ENCODE data around the gene CCDC180.
"Not testable (repeated sequence)": the region's sequence is repeated elsewhere in the genome, so short reads cannot be mapped to it uniquely, and the experiment has no call there.

The CCDC180 gene

DNA sequence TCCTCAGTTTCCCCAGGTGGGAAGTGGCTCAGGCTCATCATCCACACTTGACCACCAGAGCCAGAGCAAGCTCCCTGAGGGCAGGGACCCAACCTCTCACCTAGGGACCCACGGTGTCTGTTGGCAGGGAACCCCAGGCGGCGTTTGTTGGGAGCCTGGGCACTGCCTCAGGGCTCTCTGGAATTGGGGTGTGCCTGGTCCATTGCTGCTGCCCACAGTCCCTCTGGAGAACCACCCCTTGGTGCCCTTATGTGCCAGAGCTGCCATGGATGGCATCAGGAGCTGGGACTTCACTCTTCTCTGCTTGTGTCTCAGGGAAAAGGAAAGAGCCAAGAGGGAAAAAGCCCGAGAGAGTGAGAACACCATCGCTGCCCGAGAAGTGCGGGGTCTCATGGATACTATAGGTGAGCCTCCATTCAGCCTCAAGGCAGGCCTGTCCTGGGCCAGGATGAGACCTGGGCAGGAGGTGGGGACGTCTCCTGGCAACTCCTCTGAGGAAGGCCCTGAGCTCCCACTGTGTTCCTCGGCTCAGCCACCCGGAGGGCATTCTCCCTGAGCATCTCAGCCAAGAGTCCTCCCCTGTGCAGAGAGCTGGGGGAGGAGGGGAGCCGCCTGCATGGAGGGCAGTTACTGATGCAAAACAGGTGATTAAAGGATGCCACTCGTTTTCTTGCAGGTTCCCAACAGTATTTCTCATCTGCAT lies 4.5 kb downstream of the CCDC180 start:
- DNase-seq = no peak

DNA sequence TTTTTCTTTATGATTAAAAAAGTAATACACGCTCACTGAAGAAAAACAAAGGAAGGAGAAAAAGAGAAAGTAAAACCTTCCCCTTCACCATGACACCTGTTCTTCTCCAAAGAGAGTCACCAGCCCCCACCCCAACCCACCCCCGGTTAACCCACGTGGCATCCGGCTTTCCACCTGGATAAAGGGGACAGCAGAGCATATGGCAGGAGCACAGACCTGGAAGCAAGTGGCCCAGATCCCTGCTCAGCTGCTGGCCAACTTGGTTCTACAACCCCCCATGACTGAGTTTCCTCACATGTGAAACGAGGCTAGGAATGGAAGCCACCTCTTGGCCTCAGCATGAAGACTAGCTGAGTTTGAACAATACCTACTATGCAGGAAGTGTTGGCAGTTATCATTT lies 5.1 kb downstream of the CCDC180 start:
- no peak for DNase-seq

DNA sequence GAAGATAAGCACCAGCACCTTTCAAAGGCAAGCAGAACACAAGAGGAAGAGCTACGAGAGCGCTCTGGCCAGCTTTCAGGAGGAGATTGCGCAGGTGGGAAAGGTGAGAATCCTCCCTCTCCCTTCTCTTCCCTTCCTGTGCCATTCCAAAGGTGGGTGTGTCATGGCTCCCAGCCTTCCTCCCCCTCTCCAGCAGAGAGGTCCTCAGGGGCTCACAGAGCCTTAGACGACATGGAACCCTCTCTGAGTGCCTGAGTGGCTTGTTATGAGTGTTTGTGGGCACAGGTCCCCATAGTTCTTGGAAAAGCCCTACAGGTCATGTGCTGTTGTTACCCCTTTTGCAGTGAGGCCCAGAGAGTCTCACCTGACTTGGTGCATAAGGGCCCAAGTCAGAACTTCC lies 5.8 kb downstream of the CCDC180 start:
- DNase-seq = no peak

DNA sequence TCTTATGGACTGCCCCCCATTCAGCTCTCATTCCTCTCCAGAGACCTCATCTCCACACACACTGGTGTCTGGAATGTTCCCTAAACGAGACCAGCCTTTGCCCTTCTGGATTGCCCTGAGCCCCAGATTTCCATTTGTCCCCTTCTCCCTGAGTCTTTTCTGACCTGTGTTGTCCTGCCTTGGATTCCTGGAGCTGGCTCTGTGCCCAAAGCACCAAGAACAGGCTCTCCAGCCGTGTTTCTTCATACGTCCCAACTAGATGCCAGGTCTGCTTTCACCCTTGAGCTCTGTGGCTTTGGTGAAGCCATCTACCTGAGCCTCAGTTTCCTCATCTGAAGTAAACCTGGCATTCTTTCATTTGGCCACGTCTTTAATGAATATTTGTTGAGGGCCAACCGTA lies 6.3 kb downstream of the CCDC180 start:
- no peak for DNase-seq

DNA sequence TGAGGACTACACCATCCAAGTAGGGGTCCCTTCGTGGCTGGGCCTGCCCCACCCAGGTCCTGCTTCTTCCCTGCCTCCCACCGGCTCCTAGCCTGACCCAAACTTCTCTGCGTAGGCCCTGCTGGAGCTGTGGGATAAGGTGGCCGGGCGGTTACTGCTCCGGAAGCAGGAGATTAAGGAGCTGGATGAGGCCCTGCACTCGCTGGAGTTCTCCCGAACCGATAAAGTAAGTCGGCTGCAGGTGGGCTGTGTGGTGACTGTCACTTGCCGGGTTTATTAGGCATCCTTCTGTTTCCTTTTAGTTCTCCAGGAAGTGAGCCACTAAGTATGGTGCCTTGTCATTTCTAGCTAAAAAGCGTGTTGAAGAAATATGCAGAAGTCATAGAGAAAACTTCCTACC lies 7.0 kb downstream of the CCDC180 start:
- DNase-seq = no peak

DNA sequence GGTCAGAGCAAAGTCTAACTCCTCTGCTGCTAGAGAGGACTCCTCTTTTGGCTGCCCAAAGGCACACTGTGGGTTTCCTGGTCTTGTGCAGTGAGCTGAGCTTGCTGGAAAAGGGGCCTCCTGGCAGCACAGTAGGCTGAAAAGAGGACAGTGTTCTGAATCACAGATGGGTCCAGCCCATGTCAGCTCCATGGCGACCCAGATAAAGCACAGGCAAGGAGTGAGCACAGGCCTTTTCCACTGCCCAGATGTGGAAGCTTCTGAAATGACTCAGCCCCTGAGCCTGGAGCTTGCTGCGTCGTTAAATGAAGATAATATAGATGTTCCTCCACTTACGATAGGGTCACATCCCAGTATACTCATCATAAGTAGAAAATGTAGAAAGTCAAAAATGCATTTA lies 8.1 kb downstream of the CCDC180 start:
- no peak for DNase-seq

DNA sequence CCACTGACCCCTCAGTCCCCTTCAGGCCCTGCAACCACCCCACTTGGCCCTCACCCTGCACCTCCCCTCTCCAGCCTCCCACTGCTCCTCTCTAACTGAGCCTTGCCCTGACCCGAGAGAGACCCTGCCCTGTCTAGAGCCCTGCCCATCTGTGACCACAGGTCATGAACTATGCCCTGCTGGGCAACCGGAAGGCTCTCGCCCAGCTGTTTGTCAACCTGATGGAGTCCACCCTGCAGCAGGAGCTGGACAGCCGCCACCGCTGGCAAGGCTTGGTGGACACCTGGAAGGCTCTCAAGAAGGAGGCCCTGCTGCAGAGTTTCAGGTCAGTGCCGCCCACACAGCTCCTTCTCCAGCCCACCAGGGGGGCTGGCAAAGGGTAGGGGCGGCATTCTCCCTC lies 9.4 kb downstream of the CCDC180 start:
- DNase-seq = no peak

DNA sequence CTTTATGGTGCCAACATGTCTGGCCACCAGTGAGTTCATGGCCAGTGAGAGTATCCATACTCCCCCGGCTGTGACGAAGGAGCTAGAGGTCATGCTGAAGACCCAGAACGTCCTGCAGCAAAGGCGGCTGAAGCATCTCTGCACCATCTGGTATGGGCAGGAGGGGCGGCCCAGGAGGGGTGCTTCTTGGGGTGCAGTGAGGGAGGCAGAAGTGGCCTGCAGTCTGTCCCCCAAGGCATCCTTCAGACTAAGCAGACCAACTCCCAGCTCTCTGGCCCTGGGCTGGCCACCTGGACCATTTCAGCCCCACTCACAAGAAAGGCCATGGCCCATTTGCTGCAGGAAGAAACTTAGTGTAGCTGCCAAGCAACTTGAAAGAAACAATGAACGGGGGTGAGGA lies 11.0 kb downstream of the CCDC180 start:
- no peak for DNase-seq

DNA sequence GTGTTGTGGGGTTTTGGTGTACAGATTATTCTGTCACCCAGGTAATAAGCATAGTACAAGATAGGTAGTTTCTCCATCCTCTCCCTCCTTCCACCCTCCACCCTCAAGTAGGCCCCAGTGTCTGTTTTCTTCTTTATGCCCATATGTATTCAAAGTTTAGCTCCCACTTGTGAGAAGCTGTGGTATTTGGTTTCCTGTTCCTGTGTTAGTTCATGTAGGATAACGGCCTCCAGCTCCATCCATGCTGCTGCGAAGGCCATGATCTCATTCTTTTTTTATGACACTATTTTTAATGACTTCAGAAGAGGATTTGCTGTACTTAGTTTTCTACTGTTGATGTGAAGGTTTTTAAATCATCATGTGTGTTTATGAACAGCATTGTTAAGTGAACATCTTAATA lies 11.9 kb downstream of the CCDC180 start:
- no peak for DNase-seq

DNA sequence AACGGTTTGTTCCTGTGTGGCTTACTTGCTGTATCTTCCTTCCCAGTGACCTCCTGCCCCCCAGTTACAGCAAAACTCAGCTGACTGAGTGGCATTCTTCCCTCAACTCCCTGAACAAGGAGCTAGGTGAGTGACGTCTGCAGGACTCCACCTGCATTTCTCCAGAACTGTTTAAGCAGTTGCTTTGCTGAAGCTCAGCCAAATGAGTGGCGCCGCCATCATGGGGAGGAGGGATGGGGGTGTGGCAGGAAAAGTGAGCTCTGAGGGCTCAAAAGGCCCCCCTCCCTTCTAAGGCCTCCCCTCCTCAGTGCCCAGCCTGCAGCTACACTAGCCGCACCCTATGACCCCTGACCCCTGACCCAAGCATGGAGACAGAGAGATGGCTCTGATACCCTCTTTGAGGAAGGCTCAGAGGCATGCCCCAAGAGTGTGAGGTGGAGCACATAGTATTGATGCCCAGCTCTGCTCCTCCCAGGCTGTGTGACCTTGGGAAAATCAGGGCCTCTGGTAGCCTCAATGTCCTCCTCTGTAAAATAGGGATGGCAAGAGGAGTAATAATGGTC lies 12.7 kb downstream of the CCDC180 start:
- DNase-seq = no peak

DNA sequence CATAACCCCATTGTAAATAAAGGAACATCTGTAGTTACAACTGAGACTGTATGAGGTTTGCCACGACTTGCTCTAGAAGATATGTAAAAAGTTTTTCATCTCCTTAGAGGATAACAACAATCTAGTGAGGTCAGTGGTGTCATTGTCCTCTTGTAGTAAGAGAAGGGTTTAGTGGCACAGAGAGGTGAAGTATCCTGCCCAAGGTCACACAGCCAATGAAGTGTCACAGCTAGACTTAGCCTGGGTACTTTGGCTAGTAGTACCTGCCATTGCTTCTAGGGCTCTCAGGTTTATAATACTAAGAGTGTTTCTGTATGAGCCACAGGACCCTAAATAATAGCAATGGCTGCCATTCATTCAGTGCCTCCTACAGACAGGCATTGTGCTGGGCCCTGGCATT lies 13.8 kb downstream of the CCDC180 start:
- DNase-seq = no peak

DNA sequence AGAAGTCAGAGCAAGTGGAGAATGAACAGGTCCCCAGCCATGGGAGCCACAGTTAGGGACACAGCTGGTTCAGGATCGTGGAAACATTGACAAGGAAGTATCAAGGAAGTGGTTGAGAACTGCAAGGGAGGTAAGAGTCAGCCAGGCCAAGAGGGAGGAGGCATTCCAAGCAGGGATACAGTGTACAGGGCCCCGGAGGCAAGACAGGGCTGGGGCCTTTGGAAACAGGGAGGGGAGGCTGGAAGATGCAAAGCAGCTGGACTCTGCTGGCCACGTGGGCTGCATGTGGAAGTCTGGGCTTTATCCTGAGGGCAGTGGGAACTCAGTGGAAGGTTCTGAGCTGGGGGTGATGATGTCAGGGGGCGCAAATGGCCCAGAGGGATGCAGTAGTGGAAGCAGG lies 14.2 kb downstream of the CCDC180 start:
- no peak for DNase-seq

DNA sequence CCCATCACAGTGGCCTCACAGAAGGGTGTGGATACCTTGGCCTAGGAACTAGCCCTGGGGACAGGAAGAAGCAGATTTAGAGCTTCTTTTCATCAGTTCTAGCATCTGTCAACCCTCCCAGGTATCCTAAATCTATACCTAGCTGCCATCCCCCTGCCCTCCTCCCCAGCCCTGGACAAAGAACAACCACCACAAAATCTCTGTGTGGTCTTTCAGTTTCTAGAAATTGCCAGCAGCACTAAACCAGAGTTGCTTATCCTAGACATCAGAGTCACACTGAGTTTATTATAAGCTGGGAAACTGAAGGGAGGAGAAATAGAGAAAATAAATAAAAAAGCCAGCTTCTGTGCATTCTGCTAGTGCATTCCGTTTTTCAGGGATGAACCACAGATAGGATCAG lies 14.6 kb downstream of the CCDC180 start:
- no peak for DNase-seq

DNA sequence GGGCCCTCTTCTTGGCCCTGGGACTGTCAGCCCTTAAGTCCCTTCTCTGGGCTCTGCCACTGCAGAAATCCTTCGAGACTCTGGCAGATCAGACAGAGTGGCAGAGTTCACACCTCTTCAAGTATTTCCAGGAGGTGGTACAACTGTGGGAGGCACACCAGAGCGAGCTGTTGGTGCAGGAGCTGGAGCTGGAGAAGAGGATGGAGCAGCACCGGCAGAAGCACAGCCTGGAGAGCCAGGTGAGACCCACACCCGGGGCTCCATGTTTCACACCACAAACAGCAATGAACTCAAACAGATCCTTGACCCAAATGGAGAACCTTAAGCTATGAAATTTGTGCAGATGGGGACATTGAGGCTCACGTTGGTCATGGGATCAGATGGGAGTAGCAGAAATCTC lies 17.5 kb downstream of the CCDC180 start:
- DNase-seq = no peak

DNA sequence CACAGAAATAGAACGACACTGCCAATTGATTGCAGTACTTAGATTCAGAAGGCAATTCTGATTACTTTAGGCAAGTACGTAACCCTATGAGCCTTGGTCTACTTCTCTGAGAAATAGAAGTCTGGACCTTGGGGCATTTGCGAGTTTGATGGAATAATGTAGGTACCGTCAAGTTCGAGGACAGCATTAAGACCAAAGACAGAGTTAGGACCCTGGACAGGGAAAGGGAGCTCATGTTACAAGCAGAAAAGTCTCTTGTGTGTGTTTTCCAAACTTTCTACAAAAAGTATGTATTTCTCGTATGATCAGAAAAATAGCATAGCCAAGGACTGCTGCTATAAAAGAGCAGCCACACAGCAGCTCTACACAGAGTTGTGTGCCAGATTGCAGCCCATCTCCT lies 20.1 kb downstream of the CCDC180 start:
- DNase-seq = no peak

DNA sequence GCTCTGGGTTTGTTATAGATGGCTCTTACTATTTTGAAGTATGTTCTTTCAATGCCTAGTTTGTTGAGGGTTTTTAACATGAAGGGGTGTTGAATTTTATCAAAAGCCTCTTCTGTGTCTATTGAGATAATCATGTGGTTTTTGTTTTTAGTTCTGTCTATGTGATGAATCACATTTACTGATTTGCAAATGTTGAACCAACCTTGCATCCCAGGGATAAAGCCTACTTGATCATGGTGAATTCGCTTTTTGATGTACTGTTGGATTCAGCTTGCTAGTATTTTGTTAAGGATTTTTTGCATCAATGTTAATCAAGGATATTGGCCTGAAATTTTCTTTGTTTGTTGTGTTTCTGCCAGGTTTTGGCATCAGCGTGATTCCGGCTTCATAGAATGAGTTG lies 25.5 kb downstream of the CCDC180 start:
- DNase-seq = no peak

DNA sequence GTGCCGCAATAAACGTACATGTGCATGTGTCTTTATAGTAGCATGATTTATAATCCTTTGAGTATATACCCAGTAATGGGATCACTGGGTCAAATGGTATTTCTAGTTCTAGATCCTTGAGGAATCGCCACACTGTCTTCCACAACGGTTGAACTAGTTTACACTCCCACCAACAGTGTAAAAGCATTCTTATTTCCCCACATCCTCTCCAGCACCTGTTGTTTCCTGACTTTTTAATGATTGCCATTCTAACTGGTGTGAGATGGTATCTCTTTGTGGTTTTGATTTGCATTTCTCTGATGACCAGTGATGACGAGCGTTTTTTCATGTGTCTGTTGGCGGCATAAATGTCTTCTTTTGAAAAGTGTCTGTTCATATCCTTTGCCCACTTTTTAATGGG lies 28.2 kb downstream of the CCDC180 start:
- DNase-seq = not testable (repeated sequence)

DNA sequence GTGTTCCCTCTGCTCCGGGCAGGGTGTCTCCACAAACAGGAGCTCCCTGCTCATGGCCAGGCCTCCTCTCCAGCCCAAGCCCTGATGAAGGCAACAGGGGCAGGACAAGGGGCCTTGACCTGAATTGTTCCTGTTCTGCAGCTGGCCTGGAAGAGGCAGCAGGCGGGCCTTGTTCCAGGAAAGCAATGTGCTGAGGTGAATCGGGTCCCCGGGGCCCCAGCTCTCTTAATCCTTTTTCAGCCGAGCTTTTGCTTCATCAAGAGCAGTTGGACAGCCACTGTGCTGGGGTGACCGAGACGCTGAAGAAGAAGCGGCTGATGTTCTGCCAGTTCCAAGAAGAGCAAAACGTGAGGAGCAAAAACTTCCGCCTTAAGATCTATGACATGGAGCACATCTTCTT lies 41.4 kb downstream of the CCDC180 start:
- no peak for DNase-seq

DNA sequence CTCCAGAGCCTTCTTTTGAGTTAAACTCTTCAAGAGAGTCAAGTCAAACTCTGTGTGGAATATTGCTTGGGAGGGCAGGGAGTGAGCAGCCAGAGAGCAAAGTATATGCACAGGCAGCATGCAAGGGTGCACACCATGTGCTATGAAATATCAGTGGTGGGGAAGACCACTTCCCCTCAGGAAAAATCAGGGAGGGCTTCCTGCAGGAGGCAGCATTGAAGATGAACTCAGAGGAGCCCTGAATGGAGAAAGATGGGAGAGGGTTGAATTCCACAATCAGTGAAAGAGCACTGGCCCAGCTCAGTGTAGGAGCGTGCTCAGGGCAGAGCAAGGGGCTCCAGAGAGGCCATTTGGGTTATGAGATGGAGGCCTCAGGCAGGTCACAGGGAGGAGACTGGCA lies 41.9 kb downstream of the CCDC180 start:
- no peak for DNase-seq

DNA sequence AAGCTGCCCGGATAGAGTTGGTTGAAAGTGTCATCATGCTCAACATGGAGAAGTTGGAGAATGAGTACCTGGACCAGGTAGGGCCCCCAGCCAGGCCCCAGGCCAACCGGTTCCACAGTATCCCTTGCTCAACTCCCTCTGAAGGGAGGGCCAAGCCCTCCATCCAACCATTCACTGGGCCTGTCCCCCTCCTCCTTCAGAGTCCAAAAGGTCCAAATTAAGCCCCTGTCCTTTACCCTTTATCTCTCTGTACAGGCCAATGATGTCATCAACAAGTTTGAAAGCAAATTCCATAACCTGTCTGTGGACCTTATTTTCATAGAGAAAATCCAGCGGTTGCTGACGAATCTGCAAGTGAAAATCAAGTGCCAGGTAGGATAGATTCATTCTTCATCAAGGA lies 47.2 kb downstream of the CCDC180 start:
- DNase-seq = no peak

DNA sequence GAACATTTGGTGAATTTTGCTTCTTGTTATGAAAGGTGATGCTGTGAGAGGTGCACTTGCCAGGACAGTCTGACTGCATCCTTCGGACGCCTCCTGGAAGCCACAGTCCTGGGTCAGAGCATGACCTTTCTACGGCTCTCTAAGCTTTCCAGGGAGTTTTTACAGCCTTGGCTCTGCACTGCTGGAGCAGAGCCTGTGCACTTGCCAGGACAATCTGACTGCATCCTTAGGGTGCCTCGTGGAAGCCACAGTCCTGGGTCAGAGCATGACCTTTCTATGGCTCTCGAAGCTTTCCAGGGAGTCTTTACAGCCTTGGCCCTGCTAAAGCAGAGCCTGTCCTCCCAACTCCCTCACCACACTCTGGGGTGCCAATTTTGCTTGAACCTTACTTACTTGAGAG lies 49.6 kb downstream of the CCDC180 start:
- no peak for DNase-seq

All from DMS153 (cell line).